ENCODE measurements around the gene METTL24.

- TF ChIP-seq, protein P1, sequence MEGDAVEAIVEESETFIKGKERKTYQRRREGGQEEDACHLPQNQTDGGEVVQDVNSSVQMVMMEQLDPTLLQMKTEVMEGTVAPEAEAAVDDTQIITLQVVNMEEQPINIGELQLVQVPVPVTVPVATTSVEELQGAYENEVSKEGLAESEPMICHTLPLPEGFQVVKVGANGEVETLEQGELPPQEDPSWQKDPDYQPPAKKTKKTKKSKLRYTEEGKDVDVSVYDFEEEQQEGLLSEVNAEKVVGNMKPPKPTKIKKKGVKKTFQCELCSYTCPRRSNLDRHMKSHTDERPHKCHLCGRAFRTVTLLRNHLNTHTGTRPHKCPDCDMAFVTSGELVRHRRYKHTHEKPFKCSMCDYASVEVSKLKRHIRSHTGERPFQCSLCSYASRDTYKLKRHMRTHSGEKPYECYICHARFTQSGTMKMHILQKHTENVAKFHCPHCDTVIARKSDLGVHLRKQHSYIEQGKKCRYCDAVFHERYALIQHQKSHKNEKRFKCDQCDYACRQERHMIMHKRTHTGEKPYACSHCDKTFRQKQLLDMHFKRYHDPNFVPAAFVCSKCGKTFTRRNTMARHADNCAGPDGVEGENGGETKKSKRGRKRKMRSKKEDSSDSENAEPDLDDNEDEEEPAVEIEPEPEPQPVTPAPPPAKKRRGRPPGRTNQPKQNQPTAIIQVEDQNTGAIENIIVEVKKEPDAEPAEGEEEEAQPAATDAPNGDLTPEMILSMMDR (IDR thresholded peaks at IDR 0.05; ENCODE audit: insufficient read depth, low read length), result no peak
- TF ChIP-seq POLR2AphosphoS5 (IDR thresholded peaks at IDR 0.05; ENCODE audit: low read depth), result no peak
Measured at GRCh38 chr6:110315869-110316398, 42.2 kb downstream of the METTL24 start.
